NOMO-1 treated with dmso at 0.1 percent for 144 hours (cell line): Measurements from ENCODE around the gene SLC6A17.

Source experiments
- DNase-seq: peaks from one replicate; lab custom pipeline; 2025; ENCODE audit not compliant: unreplicated experiment; lab: John Stamatoyannopoulos, UW

SLC6A17 gene

GRCh38 chr1:110218137-110218536 is 67.8 kb downstream of the SLC6A17 start:
- no peak for DNase-seq

GRCh38 chr1:110218739-110219138 is 68.4 kb downstream of the SLC6A17 start:
- no peak for DNase-seq

GRCh38 chr1:110220324-110220723 is 70.0 kb downstream of the SLC6A17 start:
- no peak for DNase-seq

DNA sequence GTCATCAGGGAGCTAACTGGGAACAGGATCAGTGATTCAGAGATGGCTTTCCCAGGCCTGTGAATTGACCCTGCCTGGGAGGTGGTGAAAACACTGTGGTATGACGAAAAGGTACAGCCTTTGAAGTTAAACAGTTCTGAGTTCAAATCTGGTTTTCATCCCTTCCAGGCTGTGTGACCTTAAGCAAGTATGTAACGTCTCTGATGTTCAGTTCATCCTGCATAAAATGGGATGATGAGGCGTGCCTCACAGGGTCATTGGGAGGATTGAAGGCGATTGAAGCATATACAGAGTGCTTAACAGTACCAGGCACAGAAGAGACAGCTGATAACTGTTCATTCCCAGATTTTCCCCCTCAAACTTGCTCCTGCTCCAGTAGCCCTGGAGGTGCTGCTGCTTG is 70.8 kb downstream of the SLC6A17 start:
- DNase-seq = no peak

DNA sequence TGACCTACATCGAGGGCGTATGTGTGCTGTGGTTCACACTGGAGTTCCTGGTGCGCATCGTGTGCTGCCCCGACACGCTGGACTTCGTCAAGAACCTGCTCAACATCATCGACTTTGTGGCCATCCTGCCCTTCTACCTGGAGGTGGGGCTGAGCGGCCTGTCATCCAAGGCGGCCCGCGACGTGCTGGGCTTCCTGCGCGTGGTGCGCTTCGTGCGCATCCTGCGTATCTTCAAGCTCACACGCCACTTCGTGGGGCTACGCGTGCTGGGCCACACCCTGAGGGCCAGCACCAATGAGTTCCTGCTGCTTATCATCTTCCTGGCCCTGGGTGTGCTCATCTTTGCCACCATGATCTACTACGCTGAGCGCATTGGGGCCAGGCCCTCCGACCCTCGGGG is 72.8 kb downstream of the SLC6A17 start:
- DNase-seq = no peak

DNA sequence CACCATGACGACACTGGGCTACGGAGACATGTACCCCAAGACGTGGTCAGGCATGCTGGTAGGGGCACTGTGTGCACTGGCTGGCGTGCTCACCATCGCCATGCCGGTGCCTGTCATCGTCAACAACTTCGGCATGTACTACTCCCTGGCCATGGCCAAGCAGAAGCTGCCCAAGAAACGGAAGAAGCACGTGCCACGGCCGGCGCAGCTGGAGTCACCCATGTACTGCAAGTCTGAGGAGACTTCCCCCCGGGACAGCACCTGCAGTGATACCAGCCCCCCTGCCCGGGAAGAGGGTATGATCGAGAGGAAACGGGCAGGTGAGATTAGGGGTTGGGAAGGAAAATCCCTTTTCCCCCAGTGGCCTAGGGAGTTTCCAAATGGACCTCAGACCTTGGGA is 73.3 kb downstream of the SLC6A17 start:
- DNase-seq = no peak

DNA sequence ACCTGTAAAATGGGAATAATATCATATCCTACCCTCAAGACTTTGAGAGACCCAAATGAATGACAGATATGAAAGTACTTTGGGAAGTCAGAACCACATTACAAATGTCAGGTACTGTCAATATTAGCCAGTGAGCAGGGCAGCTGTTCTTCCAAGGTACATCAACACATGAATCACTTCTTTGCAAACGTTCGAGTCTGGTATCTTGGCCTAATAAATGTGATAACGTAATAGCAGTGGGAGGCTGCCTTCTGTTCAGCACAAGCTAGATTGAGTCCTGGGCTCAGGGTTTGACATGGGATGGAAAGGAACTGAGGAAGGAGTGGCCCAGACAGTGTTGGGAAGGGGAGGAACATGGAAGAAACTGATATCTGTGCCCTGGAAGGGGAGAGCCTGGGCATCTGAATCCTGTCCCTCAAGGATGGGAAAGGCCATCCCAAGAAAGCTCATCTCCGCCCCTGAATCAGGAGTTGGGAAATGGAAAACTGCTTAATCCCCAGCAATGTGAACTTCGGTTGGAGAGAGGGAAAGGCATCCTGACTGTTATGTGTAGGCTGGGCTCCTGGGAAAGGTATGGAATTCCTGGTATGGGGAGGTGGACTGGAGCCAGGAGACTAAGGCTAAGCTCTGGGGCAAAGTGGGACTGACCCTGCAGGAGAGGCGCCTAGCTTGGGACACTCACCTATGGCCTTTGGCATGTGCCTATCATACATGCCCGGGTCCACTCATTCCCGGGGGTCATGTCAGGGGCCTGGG is 74.1 kb downstream of the SLC6A17 start:
- no peak for DNase-seq

DNA sequence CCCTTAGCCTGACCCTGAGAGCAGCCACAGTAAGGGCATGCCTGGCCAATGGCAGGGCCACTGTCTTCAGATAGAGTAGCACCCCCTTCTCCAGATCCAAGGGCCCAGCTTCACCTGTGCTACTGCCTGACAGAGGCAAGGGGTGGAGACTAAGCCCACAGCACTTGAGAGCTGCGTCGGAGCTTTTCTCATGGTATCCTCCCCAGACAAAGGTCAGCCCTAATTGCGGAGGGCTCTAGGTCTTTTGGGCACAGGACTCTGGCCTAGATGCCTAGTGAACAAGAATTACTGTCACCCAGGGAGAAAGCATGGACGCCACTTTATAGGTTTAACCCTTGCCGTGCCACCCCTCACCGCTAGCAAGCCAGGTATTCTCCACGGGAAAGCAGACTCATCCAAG is 74.9 kb downstream of the SLC6A17 start:
- no peak for DNase-seq

- no peak for DNase-seq
Observed at GRCh38 chr1:110225756-110226404, 75.6 kb downstream of the SLC6A17 start.

DNA sequence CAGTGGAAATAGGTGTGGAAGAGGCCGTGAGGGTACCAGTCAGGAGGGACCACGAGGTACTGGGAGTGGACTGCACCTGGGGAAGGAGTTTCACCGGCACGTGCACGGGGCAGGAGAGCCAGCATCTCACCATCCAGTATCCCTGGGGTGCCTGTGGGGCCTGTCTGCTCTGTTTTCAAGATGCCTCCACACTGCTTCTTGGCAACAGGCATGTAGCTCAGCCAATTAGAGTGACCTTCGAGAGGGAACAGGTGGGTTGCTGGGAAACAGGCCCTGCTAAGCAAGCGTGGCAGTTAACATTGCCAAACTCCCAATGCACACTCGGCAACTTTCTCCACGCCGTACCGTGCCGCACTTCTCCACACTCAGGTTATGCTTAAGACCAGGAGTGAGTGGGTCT is 77.5 kb downstream of the SLC6A17 start:
- no peak for DNase-seq

- no peak for DNase-seq
Observed at GRCh38 chr1:110228381-110228780, 78.1 kb downstream of the SLC6A17 start.

DNA sequence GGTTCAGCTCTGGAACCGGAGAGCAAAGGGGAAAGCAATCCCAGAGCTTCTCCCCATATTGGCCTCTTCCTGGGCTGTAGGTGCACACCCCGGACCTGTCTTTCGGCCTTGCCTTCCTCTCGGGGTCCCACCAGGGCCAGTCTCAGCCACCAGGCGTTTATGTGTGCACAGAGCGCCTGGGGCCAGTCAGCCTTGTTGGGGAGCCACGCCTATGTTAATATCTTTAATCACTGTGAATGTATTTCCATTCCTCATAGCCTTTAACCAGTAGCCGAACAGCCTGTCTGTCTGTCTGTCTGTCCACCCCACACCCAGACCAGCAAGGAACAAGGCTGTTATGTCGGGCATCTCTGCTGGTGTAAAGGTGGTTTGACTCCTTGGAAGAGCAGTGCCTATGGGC is 78.6 kb downstream of the SLC6A17 start:
- DNase-seq = no peak

DNA sequence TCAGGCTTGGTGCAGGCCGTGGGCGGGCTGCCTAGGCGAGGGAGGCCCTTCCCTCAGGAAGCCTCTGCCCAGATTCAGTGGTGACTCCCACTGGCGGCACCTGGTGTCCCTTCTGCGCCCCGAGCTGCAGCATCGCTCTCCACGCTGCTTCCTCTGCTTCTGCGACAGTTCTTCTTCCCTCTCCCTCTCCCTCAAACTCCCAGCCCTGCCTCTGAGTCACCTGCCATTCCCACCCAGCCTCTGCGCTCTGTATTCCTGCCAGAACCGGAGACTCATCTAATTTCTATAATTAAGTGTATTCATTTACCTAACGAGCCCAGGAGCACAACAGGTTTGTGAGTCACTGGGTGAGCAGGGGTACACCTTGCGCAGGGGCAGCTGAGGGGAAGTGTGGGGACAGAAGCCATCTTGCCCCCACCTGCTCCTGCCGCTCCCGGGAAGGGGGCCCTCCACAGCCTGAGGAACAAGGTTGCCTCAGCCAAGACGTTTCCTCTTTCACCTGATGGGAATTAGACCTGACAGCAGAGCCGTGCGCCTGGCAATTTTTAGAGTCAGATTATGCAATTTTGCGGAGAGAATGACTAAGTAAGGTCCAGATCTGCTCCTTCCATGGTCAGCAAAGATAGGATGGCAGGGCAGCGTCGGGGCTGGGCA is 79.2 kb downstream of the SLC6A17 start:
- DNase-seq = no peak

GRCh38 chr1:110230381-110231199 is 80.3 kb downstream of the SLC6A17 start:
- no peak for DNase-seq

GRCh38 chr1:110233861-110234260 is 83.6 kb downstream of the SLC6A17 start:
- no peak for DNase-seq

- DNase-seq = no peak
Observed at GRCh38 chr1:110234691-110235090, 84.4 kb downstream of the SLC6A17 start.

GRCh38 chr1:110235181-110235833 is 85.0 kb downstream of the SLC6A17 start:
- DNase-seq = no peak

DNA sequence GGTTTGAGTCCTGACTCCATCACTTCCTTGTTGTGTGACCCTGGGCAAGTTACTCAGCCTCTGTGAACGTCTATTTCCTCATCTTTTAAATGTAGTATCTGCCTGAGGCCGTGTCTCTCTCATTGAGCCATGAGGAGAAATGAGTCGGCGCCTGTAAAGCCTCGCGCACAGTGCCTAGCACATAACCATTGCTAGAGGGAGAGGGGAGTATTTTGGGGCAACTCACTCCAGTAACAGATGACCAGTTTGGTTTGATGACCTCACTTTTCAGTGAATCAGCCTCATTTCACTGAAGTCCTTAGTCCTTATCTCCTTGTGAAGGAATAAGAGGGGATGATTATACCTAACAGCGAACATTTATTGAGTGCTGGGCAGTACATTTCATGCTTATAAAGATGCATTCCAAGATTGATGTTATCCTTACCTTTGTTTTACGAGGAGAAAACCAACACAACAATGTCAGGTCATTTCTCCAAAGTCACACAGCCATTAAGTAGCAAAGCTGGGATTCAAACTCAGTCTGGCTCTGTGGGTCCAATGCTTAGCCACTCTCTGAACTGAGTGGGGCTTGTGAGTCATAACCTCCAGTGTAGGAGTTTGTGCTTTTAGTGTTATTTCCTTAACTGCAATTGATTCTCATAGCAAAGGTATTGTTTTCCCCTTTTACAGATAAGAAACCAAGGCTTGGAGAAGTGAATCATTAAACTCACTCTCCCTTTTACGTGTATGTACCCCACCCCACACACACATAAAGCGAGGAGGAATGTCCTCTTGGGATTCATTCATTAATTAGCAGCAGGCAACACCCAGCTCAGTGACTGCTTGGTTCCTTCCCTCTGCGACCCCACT is 85.8 kb downstream of the SLC6A17 start:
- DNase-seq = peak; percentile 70

DNA sequence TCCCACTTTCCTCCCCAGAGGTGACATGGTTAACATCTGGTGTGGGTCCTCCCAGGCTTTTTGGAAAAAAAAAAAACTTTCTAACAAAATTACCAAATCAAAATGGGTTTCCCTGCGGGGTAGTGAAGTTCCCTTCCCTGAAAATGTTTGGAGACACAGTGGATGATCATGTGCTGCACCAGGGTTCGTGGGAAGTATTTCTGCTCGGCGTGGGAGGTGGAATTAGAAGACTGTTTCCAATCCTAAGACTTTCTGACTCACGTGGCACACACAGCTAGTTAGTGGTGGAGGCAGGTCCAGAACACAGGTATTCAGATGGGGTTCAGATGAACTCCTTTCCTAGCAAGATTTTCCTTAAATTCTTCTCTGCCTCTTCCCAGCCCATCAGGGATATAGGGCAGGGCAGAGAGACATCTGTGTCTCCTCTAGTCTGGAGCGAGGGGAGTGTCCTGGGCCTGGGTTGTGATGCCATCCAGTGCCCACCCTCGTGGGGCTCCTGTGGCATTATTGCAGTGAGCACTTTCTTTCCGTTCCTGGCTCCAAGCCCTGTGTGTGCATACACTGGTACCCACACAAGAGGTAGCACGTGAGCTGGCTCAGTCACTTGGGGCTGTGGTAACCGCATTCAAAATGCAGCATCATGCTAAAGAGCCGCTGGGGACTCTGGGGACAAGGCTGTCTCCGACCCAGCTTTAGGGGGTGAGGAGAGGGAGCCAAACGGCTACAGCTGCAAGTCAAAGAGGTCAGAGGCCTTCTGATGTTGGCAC is 87.3 kb downstream of the SLC6A17 start:
- DNase-seq = no peak
